ENCODE measurements around the gene SARDH.

Gene SARDH

DNA sequence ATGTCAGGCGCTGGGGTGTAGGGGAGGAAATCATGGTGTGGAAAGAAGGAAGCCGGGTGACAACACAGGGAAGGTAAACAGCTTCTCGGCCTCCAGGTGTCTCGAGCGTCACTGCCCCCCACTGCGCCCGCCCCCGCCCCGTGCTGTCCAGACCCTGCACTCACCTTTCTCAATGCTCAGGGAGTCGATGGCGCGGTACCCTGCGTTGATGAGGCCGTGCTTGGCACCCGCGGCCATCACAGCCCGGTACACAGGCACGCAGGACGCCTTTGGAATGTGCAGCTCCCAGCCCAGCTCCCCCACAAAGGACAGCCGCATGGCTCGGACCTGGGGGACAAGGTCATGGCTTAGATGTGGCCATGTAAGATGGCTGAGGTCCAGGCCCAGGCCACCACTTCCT, 66.8 kb downstream of the SARDH start:
- Histone ChIP-seq H4K8ac (ENCODE audit: low read depth, low read length) (no peak overlapping the region), H3K18ac (ENCODE audit: low read length) (no peak overlapping the region), H3K79me2 (ENCODE audit: control insufficient read depth, insufficient read depth, low read length, poor library complexity) (no peaks in the 10 kb centered on the region), H3K27me3 (ENCODE audit: insufficient read depth, low read length) (no peaks in the 10 kb centered on the region), H2BK120ac (ENCODE audit: insufficient read depth, low read length, poor library complexity) (no peak overlapping the region), H2AFZ (ENCODE audit: insufficient read depth, low read length, poor library complexity) (no peak overlapping the region), H3K4me1 (ENCODE audit: control insufficient read depth in 1 of 2, insufficient read depth in 2 of 2, low read length in 2 of 2) (peaks cover 0 to 2% of the 10 kb centered on the region in 2 experiments), H3K27ac (ENCODE audit: low read depth, low read length) (no peak overlapping the region), H2BK12ac (ENCODE audit: low read length) (no peak overlapping the region), H3K4me2 (ENCODE audit: low read length) (no peak overlapping the region), H3K9me3 (ENCODE audit: insufficient read depth, low read depth, low read length) (peaks cover 6% of the 10 kb centered on the region), H2AK5ac (ENCODE audit: low read length) (no peak overlapping the region), H3K4ac (ENCODE audit: low read depth, low read length) (no peak overlapping the region), H2BK5ac (ENCODE audit: low read depth, low read length, poor library complexity) (no peak overlapping the region), H3K9ac (ENCODE audit: low read length) (no peak overlapping the region), H3K23ac (ENCODE audit: low read length) (no peak overlapping the region), H3K79me1 (ENCODE audit: low read length) (no peaks in the 10 kb centered on the region), H3K14ac (ENCODE audit: low read length) (no peak overlapping the region), H3K36me3 (ENCODE audit: control insufficient read depth in 1 of 2, insufficient read depth in 2 of 2, low read length in 2 of 2) (no peaks in the 10 kb centered on the region), H4K91ac (ENCODE audit: low read depth, low read length) (no peak overlapping the region), H3K4me3 (ENCODE audit: low read depth, low read length) (no peak overlapping the region), H4K12ac (ENCODE audit: low read depth, low read length) (no peak overlapping the region)
- WGBS (ENCODE audit: extremely low coverage, insufficient coverage, insufficient read length), result no CpG with 5 or more reads among the region's 21 CpGs
- DNase-seq, result no peak

DNA sequence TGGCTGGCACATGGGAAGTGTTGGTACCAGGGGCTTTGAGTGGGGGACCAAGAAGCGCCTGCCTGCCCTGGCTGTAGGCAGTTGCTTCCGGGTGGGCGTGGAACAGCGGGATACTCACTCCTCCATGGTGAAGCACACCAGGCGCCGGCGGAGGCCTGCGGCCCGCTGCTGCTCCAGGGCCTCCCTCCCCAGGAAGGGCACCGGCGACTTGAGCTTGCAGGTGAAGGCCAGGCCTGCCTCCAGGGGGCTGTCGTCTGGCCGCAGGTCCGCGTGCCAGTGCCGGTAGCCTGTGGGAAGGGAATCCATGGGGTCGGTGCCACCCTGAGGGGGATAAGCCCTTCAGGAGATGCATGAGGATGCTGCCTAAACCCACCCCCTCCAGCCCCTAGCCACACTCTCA, 67.7 kb downstream of the SARDH start:
- H2AFZ ChIP-seq (ENCODE audit: insufficient read depth, low read length, poor library complexity), result no peak overlapping the region
- no peak overlapping the region for H4K91ac ChIP-seq (ENCODE audit: low read depth, low read length)
- no peak overlapping the region for H3K4ac ChIP-seq (ENCODE audit: low read depth, low read length)
- H2AK5ac ChIP-seq (ENCODE audit: low read length), result no peak overlapping the region
- no peak overlapping the region for H2BK12ac ChIP-seq (ENCODE audit: low read length)
- H3K4me1 ChIP-seq (ENCODE audit: control insufficient read depth in 1 of 2, insufficient read depth in 2 of 2, low read length in 2 of 2), result no peaks in the 10 kb centered on the region
- no peak overlapping the region for H3K23ac ChIP-seq (ENCODE audit: low read length)
- no peak overlapping the region for H2BK120ac ChIP-seq (ENCODE audit: insufficient read depth, low read length, poor library complexity)
- no peak overlapping the region for H3K4me2 ChIP-seq (ENCODE audit: low read length)
- no peak overlapping the region for H4K8ac ChIP-seq (ENCODE audit: low read depth, low read length)
- no peaks in the 10 kb centered on the region for H3K79me1 ChIP-seq (ENCODE audit: low read length)
- no peaks in the 10 kb centered on the region for H3K79me2 ChIP-seq (ENCODE audit: control insufficient read depth, insufficient read depth, low read length, poor library complexity)
- H3K9me3 ChIP-seq (ENCODE audit: insufficient read depth, low read depth, low read length), result peaks cover 6% of the 10 kb centered on the region
- H3K27me3 ChIP-seq (ENCODE audit: insufficient read depth, low read length), result no peaks in the 10 kb centered on the region
- H3K14ac ChIP-seq (ENCODE audit: low read length), result no peak overlapping the region
- no peak overlapping the region for H3K18ac ChIP-seq (ENCODE audit: low read length)
- WGBS (ENCODE audit: extremely low coverage, insufficient coverage, insufficient read length), result no CpG with 5 or more reads among the region's 17 CpGs
- H3K4me3 ChIP-seq (ENCODE audit: low read depth, low read length), result no peak overlapping the region
- no peaks in the 10 kb centered on the region for H3K36me3 ChIP-seq (ENCODE audit: control insufficient read depth in 1 of 2, insufficient read depth in 2 of 2, low read length in 2 of 2)
- H3K9ac ChIP-seq (ENCODE audit: low read length), result no peak overlapping the region
- H4K12ac ChIP-seq (ENCODE audit: low read depth, low read length), result no peak overlapping the region
- DNase-seq, result no peak
- no peak overlapping the region for H3K27ac ChIP-seq (ENCODE audit: low read depth, low read length)
- no peak overlapping the region for H2BK5ac ChIP-seq (ENCODE audit: low read depth, low read length, poor library complexity)

DNA sequence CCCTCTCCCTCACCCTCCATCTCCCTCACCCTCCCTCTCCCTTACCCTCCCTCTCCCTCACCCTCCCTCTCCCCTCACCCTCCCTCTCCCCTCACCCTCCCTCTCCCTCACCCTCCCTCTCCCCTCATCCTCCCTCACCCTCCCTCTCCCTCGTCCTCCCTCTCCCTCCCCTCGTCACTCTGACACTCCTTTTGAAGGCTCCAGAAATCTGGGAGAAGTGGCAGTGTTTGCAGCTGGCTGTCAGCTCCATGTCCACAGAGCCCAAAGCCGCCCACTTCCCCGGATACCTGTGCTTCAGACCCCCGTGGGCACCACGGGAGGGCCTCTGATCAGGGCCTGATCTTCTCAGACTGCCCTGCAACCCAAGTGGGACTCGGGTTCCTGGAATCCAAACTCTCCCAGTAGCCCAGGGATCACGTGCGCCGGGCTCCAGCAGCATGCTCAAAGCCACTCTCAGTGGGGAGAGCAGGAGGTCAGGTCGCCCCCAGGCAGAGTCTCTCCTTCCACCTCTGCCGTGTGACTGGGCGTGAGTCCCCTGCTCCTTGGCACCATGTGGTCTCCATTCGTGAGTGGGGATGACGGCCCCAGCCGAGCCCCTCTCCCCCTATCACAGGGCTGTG, 68.9 kb downstream of the SARDH start:
- Histone ChIP-seq H4K8ac (ENCODE audit: low read depth, low read length) (no peak overlapping the region), H3K14ac (ENCODE audit: low read length) (no peak overlapping the region), H2AFZ (ENCODE audit: insufficient read depth, low read length, poor library complexity) (no peak overlapping the region), H2BK120ac (ENCODE audit: insufficient read depth, low read length, poor library complexity) (no peak overlapping the region), H3K4me1 (ENCODE audit: control insufficient read depth in 1 of 2, insufficient read depth in 2 of 2, low read length in 2 of 2) (no peaks in the 10 kb centered on the region), H4K12ac (ENCODE audit: low read depth, low read length) (no peak overlapping the region), H3K27me3 (ENCODE audit: insufficient read depth, low read length) (no peaks in the 10 kb centered on the region), H3K4me2 (ENCODE audit: low read length) (no peak overlapping the region), H3K9ac (ENCODE audit: low read length) (no peak overlapping the region), H3K23ac (ENCODE audit: low read length) (no peak overlapping the region), H3K27ac (ENCODE audit: low read depth, low read length) (no peak overlapping the region), H3K9me3 (ENCODE audit: insufficient read depth, low read depth, low read length) (peaks cover 6% of the 10 kb centered on the region), H4K91ac (ENCODE audit: low read depth, low read length) (no peak overlapping the region), H2AK5ac (ENCODE audit: low read length) (no peak overlapping the region), H3K4me3 (ENCODE audit: low read depth, low read length) (no peak overlapping the region), H3K36me3 (ENCODE audit: control insufficient read depth in 1 of 2, insufficient read depth in 2 of 2, low read length in 2 of 2) (no peaks in the 10 kb centered on the region), H3K4ac (ENCODE audit: low read depth, low read length) (no peak overlapping the region), H3K79me2 (ENCODE audit: control insufficient read depth, insufficient read depth, low read length, poor library complexity) (no peaks in the 10 kb centered on the region), H3K18ac (ENCODE audit: low read length) (no peak overlapping the region), H2BK12ac (ENCODE audit: low read length) (no peak overlapping the region), H3K79me1 (ENCODE audit: low read length) (no peaks in the 10 kb centered on the region), H2BK5ac (ENCODE audit: low read depth, low read length, poor library complexity) (no peak overlapping the region)
- WGBS (ENCODE audit: extremely low coverage, insufficient coverage, insufficient read length), result no CpG with 5 or more reads among the region's 16 CpGs
- DNase-seq, result no peak

DNA sequence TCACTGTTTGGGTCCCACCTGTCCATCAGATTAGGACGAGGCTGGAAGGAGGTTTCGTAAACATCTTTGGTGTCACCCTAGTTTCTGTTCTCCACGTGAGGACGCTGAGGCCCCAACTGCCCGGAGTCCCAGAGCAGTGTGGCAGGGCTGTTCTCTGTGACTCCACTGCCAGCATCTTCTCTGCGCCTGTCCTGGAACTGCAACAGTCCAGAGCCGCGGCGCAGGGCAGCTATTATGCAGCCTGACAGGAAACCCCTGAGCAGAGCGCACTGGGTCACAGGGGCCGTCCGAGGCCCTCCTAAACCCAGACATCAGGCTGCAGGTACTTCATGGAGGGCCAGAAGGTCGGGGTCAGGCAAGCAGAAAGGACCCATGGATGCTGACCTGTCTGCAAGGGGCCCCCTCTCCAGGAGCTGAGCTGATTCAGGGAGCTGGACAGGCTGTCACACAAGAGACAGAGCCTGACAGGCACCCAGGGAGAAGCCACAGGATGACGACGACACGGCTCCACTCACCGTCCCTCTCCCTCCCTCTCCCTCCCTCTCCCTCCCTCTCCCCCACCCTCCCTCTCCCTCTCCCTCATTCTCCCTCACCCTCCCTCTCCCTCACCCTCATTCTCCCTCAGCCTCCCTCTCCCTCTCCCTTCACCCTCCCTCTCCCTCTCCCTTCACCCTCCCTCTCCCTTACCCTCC, 70.2 kb downstream of the SARDH start:
- no peak overlapping the region for H3K14ac ChIP-seq (ENCODE audit: low read length)
- no peak overlapping the region for H4K12ac ChIP-seq (ENCODE audit: low read depth, low read length)
- WGBS (ENCODE audit: extremely low coverage, insufficient coverage, insufficient read length), result no CpG with 5 or more reads among the region's 17 CpGs
- H3K79me2 ChIP-seq (ENCODE audit: control insufficient read depth, insufficient read depth, low read length, poor library complexity), result no peaks in the 10 kb centered on the region
- H3K4me1 ChIP-seq (ENCODE audit: control insufficient read depth in 1 of 2, insufficient read depth in 2 of 2, low read length in 2 of 2), result no peaks in the 10 kb centered on the region
- no peaks in the 10 kb centered on the region for H3K27me3 ChIP-seq (ENCODE audit: insufficient read depth, low read length)
- no peak overlapping the region for H3K9ac ChIP-seq (ENCODE audit: low read length)
- H2AFZ ChIP-seq (ENCODE audit: insufficient read depth, low read length, poor library complexity), result no peak overlapping the region
- H4K8ac ChIP-seq (ENCODE audit: low read depth, low read length), result no peak overlapping the region
- H3K4me2 ChIP-seq (ENCODE audit: low read length), result no peak overlapping the region
- no peak overlapping the region for H3K4me3 ChIP-seq (ENCODE audit: low read depth, low read length)
- no peak for DNase-seq
- H2BK120ac ChIP-seq (ENCODE audit: insufficient read depth, low read length, poor library complexity), result no peak overlapping the region
- H3K79me1 ChIP-seq (ENCODE audit: low read length), result no peaks in the 10 kb centered on the region
- peaks cover 3% of the 10 kb centered on the region for H3K9me3 ChIP-seq (ENCODE audit: insufficient read depth, low read depth, low read length)
- no peak overlapping the region for H2BK12ac ChIP-seq (ENCODE audit: low read length)
- no peak overlapping the region for H2BK5ac ChIP-seq (ENCODE audit: low read depth, low read length, poor library complexity)
- H3K27ac ChIP-seq (ENCODE audit: low read depth, low read length), result no peak overlapping the region
- no peak overlapping the region for H3K18ac ChIP-seq (ENCODE audit: low read length)
- H3K4ac ChIP-seq (ENCODE audit: low read depth, low read length), result no peak overlapping the region
- H3K36me3 ChIP-seq (ENCODE audit: control insufficient read depth in 1 of 2, insufficient read depth in 2 of 2, low read length in 2 of 2), result no peaks in the 10 kb centered on the region
- no peak overlapping the region for H4K91ac ChIP-seq (ENCODE audit: low read depth, low read length)
- no peak overlapping the region for H3K23ac ChIP-seq (ENCODE audit: low read length)
- no peak overlapping the region for H2AK5ac ChIP-seq (ENCODE audit: low read length)
